GM23338 (cell line): ENCODE measurements around the gene FGD3. TPM values are rescaled to one million over a fixed set of nuclear protein-coding genes. Genes with fewer than 3 reads are reported as not detected.

Experiments
- ATAC-seq: fragments of 200-7000 bp; cut with Tn5 transposase; 3 replicates; pipeline ENCODE4 v1.9.1; 2020
- DNase-seq: peaks from one replicate; pipeline ENCODE4 v3.0.0-alpha.2; 2015; ENCODE audit warnings: low spot score
- H2AFZ ChIP-seq: fragments of 200-600 bp; sonication (generic); 2 replicates; pipeline ENCODE4 v1.8.0; 2016; ENCODE audit warnings: antibody characterized with exemption, mild to moderate bottlenecking, moderate library complexity
- H3F3A ChIP-seq: fragments of 200-600 bp; sonication (generic); replicated peaks from 2 replicates; pipeline ENCODE4 v1.8.0; 2017; ENCODE audit warnings: antibody characterized with exemption, mixed run types, low read depth
- H3K27ac ChIP-seq: fragments of 200-600 bp; sonication (generic); 2 replicates; pipeline ENCODE4 v1.6.1; 2016; ENCODE audit warnings: low read depth
- H3K27me3 ChIP-seq: fragments of 200-600 bp; sonication (generic); 2 replicates; pipeline ENCODE4 v1.8.0; 2016; ENCODE audit warnings: mild to moderate bottlenecking, mixed run types, moderate library complexity; ENCODE audit not compliant: insufficient read depth
- H3K36me3 ChIP-seq: fragments of 200-600 bp; sonication (generic); 2 replicates; pipeline ENCODE4 v1.8.0; 2016; ENCODE audit warnings: mild to moderate bottlenecking; ENCODE audit not compliant: insufficient read depth
- H3K4me1 ChIP-seq: fragments of 200-600 bp; sonication (generic); 2 replicates; pipeline ENCODE4 v1.8.0; 2016; ENCODE audit warnings: mild to moderate bottlenecking, moderate library complexity; ENCODE audit not compliant: insufficient read depth
- H3K4me2 ChIP-seq: fragments of 200-600 bp; sonication (generic); 2 replicates; pipeline ENCODE4 v1.7.1; 2017; ENCODE audit warnings: mixed run types
- H3K4me3 ChIP-seq: fragments of 200-600 bp; sonication (generic); 2 replicates; pipeline ENCODE4 v1.6.1; 2016; ENCODE audit warnings: mixed run types
- H3K79me2 ChIP-seq: fragments of 200-600 bp; sonication (generic); replicated peaks from 2 replicates; pipeline ENCODE4 v1.8.0; 2017; ENCODE audit warnings: mild to moderate bottlenecking; ENCODE audit not compliant: insufficient read depth
- H3K9me2 ChIP-seq: fragments of 200-600 bp; sonication (generic); 2 replicates; pipeline ENCODE4 v1.8.0; 2017; ENCODE audit not compliant: insufficient read depth
- H4K20me1 ChIP-seq: fragments of 200-600 bp; sonication (generic); replicated peaks from 2 replicates; pipeline ENCODE4 v1.8.0; 2017; ENCODE audit warnings: mild to moderate bottlenecking; ENCODE audit not compliant: insufficient read depth
- H3K27ac Mint-ChIP-seq: 2 replicates; pipeline ENCODE4 v1.8.0; 2020; ENCODE audit warnings: inconsistent platforms, mild to moderate bottlenecking, moderate library complexity, mixed read lengths
- H3K27me3 Mint-ChIP-seq: 3 replicates; pipeline ENCODE4 v1.8.0; 2022; ENCODE audit warnings: low read depth, mild to moderate bottlenecking, moderate library complexity, mixed read lengths, inconsistent platforms; ENCODE audit not compliant: insufficient read depth, poor library complexity
- H3K36me3 Mint-ChIP-seq: 3 replicates; pipeline ENCODE4 v1.8.0; 2021; ENCODE audit warnings: low read depth, mild to moderate bottlenecking, inconsistent platforms, moderate library complexity, mixed read lengths
- H3K4me1 Mint-ChIP-seq: 3 replicates; pipeline ENCODE4 v1.8.0; 2020; ENCODE audit warnings: mild to moderate bottlenecking, inconsistent platforms, mixed read lengths
- H3K4me3 Mint-ChIP-seq: 3 replicates; pipeline ENCODE4 v1.8.0; 2021; ENCODE audit warnings: moderate library complexity, mild to moderate bottlenecking, inconsistent platforms, mixed read lengths
- H3K9me3 Mint-ChIP-seq: 3 replicates; pipeline ENCODE4 v1.8.0; 2020; ENCODE audit warnings: moderate library complexity, mild to moderate bottlenecking, inconsistent platforms, mixed read lengths
- CREB1 ChIP-seq: fragments of 250-450 bp; sonication (Bioruptor Pico); IDR thresholded peaks from 2 replicates; pipeline ENCODE4 v1.5.0; 2020; ENCODE audit warnings: low read depth, mild to moderate bottlenecking, moderate library complexity
- EZH2 ChIP-seq: fragments of 200-600 bp; sonication (generic); IDR thresholded peaks from one replicate; pipeline ENCODE4 v1.8.0; 2017; ENCODE audit warnings: antibody characterized with exemption, mild to moderate bottlenecking, low read depth; ENCODE audit not compliant: unreplicated experiment
- EZH2phosphoT487 ChIP-seq: fragments of 200-600 bp; sonication (generic); IDR thresholded peaks from one replicate; pipeline ENCODE4 v1.8.1; 2018; ENCODE audit warnings: antibody characterized with exemption; ENCODE audit not compliant: unreplicated experiment
- JUNB ChIP-seq: IDR thresholded peaks from one replicate; pipeline ENCODE4 v1.6.1; 2016; ENCODE audit warnings: antibody characterized with exemption; ENCODE audit not compliant: unreplicated experiment
- NANOG ChIP-seq: IDR thresholded peaks from 2 replicates; pipeline ENCODE4 v1.6.1; 2016; ENCODE audit warnings: antibody characterized with exemption, borderline replicate concordance
- POLR2AphosphoS5 ChIP-seq: IDR thresholded peaks from 2 replicates; pipeline ENCODE4 v1.6.1; 2016; ENCODE audit warnings: antibody characterized with exemption, low read depth
- REST ChIP-seq: IDR thresholded peaks from one replicate; pipeline ENCODE4 v1.6.1; 2018; ENCODE audit warnings: antibody characterized with exemption; ENCODE audit not compliant: unreplicated experiment
- STAT1 ChIP-seq: IDR thresholded peaks from one replicate; pipeline ENCODE4 v1.6.1; 2016; ENCODE audit warnings: antibody characterized with exemption; ENCODE audit not compliant: unreplicated experiment
- ZNF331 ChIP-seq: fragments of 250-450 bp; sonication (Bioruptor Pico); IDR thresholded peaks from 2 replicates; pipeline ENCODE4 v1.5.0; 2020; ENCODE audit warnings: low read depth, mild to moderate bottlenecking, moderate library complexity
- polyA plus RNA-seq: library from polyadenylated mRNA; unstranded; fragments of >200 nt; fragmentation: Nextera tagmentation; extraction: Ambion mirVana; gene quantifications from 2 replicates; pipeline ENCODE4 v1.2.1, GENCODE V29; 2016
- total RNA-seq: library from RNA; depleted of rRNA; stranded (reverse); fragments of >200 nt; shearing (Covaris generic); gene quantifications from 2 replicates; pipeline ENCODE4 v1.2.3, GENCODE V29; 2014
- TF ChIP-seq, protein P1 (sequence below), 2 experiments: fragments of 200-600 bp in 1 of 2; sonication (generic) in 1 of 2; conservative IDR thresholded peaks; 2 replicates each; pipeline versions ENCODE4 v1.5.1 to v1.6.1; 2016 to 2017; ENCODE audit warnings: antibody characterized with exemption in 2 of 2, low read depth in 2 of 2, mild to moderate bottlenecking in 2 of 2, moderate library complexity in 1 of 2
- TF ChIP-seq, protein P2 (sequence below): IDR thresholded peaks from 2 replicates; pipeline ENCODE4 v1.6.1; 2016; ENCODE audit warnings: antibody characterized with exemption

FGD3 gene
- total and polyA plus RNA-seq, 2 experiments from 2014 or later: 0.95 to 1.7 TPM

DNA sequence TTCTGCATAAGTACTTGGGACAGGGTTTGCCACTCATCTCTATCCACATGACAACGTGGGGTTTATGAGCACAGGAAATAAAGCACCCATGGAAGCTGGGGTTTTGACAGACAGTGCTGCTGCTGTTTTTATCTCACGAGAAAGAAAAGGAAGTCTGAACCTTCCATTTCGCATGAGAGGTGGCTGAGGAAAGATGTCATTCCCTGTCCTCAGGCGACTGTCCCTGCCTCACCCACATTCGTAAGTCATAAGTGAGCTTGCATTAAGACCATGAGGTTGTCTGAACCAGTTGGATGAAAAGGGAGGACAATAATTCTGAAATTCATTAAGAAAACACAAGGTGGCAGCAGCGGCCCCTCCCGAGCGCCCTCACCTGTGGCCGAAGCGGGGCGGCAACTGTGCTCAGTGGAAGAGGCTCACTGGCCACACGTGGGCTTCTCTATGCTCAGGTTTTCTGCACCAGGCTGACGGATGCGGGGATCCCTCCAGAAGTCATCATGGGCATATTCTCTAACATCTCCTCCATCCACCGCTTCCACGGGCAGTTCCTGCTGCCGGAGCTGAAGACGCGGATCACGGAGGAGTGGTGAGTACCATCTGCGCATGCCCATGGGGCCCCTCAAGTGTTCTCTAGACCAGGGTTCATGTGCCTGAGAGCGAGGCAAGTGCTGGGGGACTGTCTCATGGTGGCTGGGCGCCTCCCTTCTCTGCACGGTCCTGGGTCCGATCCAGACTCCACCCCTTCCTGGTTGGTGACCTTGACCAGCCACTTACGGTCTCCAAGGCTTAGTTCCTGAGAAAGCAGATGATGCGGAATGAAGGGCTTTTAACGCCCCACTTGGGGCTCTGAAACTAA is 56.5 kb downstream of the FGD3 start:
- no peaks in the 10 kb centered on the region for H3K27me3 ChIP-seq
- H3K79me2 ChIP-seq: no peaks in the 10 kb centered on the region
- H3K4me1 Mint-ChIP-seq: peaks cover 2% of the 10 kb centered on the region; the same call in 1 of the 3 replicates
- peaks cover 4% of the 10 kb centered on the region; the same call in 1 of the 2 replicates for H3K9me2 ChIP-seq
- no peak overlapping the region for H3K4me3 ChIP-seq
- peaks cover 5% of the 10 kb centered on the region; the same call in 1 of the 2 replicates for H3K36me3 ChIP-seq
- ATAC-seq (peak; percentile 96), DNase-seq (peak; percentile 87)
- H3K4me3 Mint-ChIP-seq: no peak overlapping the region
- H3K4me2 ChIP-seq: no peak overlapping the region
- H3K27me3 Mint-ChIP-seq: peaks cover 3% of the 10 kb centered on the region
- peak overlapping the region; percentile 66 for H2AFZ ChIP-seq
- H3K27ac Mint-ChIP-seq: no peak overlapping the region
- H3K4me1 ChIP-seq: no peaks in the 10 kb centered on the region
- peaks cover 21% of the 10 kb centered on the region for H3K36me3 Mint-ChIP-seq
- no peak overlapping the region for H3K27ac ChIP-seq
- TF ChIP-seq, protein P1, sequence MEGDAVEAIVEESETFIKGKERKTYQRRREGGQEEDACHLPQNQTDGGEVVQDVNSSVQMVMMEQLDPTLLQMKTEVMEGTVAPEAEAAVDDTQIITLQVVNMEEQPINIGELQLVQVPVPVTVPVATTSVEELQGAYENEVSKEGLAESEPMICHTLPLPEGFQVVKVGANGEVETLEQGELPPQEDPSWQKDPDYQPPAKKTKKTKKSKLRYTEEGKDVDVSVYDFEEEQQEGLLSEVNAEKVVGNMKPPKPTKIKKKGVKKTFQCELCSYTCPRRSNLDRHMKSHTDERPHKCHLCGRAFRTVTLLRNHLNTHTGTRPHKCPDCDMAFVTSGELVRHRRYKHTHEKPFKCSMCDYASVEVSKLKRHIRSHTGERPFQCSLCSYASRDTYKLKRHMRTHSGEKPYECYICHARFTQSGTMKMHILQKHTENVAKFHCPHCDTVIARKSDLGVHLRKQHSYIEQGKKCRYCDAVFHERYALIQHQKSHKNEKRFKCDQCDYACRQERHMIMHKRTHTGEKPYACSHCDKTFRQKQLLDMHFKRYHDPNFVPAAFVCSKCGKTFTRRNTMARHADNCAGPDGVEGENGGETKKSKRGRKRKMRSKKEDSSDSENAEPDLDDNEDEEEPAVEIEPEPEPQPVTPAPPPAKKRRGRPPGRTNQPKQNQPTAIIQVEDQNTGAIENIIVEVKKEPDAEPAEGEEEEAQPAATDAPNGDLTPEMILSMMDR (conservative IDR thresholded peaks at IDR 0.05; ENCODE audit: low read depth in 2 of 2): peak; percentile 67 to 85
- TF ChIP-seq, protein P2, sequence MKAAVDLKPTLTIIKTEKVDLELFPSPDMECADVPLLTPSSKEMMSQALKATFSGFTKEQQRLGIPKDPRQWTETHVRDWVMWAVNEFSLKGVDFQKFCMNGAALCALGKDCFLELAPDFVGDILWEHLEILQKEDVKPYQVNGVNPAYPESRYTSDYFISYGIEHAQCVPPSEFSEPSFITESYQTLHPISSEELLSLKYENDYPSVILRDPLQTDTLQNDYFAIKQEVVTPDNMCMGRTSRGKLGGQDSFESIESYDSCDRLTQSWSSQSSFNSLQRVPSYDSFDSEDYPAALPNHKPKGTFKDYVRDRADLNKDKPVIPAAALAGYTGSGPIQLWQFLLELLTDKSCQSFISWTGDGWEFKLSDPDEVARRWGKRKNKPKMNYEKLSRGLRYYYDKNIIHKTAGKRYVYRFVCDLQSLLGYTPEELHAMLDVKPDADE: no peak
- peaks cover 25% of the 10 kb centered on the region for H3K9me3 Mint-ChIP-seq
- H4K20me1 ChIP-seq: no peaks in the 10 kb centered on the region
- H3F3A ChIP-seq: no peaks in the 10 kb centered on the region

GRCh38 chr9:93004561-93004960 is 57.2 kb downstream of the FGD3 start:
- no peak overlapping the region for H3K27ac Mint-ChIP-seq
- Histone ChIP-seq H3K4me3 (no peak overlapping the region), H2AFZ (peak overlapping the region; percentile 66; the same call in 1 of the 2 replicates), H3K4me1 (no peaks in the 10 kb centered on the region), H3K27me3 (no peaks in the 10 kb centered on the region), H3K36me3 (peaks cover 5% of the 10 kb centered on the region; the same call in 1 of the 2 replicates), H3K27ac (no peak overlapping the region), H3K79me2 (no peaks in the 10 kb centered on the region), H3K4me2 (no peak overlapping the region), H3K9me2 (peaks cover 4% of the 10 kb centered on the region; the same call in 1 of the 2 replicates), H4K20me1 (no peaks in the 10 kb centered on the region), H3F3A (no peaks in the 10 kb centered on the region)
- H3K27me3 Mint-ChIP-seq: peaks cover 6% of the 10 kb centered on the region
- H3K9me3 Mint-ChIP-seq: peaks cover 17% of the 10 kb centered on the region
- ATAC-seq (no peak), DNase-seq (no peak)
- no peak overlapping the region for H3K4me3 Mint-ChIP-seq
- peaks cover 2% of the 10 kb centered on the region; the same call in 1 of the 3 replicates for H3K4me1 Mint-ChIP-seq
- H3K36me3 Mint-ChIP-seq: peaks cover 14% of the 10 kb centered on the region
- no peak for TF ChIP-seq EZH2phosphoT487
- TF ChIP-seq, protein P2: no peak
- TF ChIP-seq NANOG: no peak
- no peak for TF ChIP-seq EZH2
- TF ChIP-seq ZNF331 (CRISPR knock-in tag): no peak
- TF ChIP-seq STAT1: no peak
- TF ChIP-seq JUNB: no peak
- TF ChIP-seq POLR2AphosphoS5: no peak
- TF ChIP-seq REST: no peak
- TF ChIP-seq, protein P1 (conservative IDR thresholded peaks at IDR 0.05; ENCODE audit: low read depth in 2 of 2): no peak
- no peak for TF ChIP-seq CREB1 (CRISPR knock-in tag)
